HepG2 (cell line): ENCODE measurements around the gene IFNAR2. TPM values are rescaled to one million over a fixed set of nuclear protein-coding genes. Genes with fewer than 3 reads are reported as not detected.

Experiments used
- ARNT ChIP-seq: fragments of 450-650 bp; IDR thresholded peaks from 2 replicates; pipeline ENCODE4 v1.6.1; 2017
- CREBL2 ChIP-seq: sonication (generic); formaldehyde crosslinking; IDR thresholded peaks from 2 replicates; pipeline ENCODE4 v1.8.1; 2023; ENCODE audit warnings: missing genetic modification reagents, mild to moderate bottlenecking, borderline replicate concordance
- FOXK2 ChIP-seq: fragments of 450-650 bp; IDR thresholded peaks from 2 replicates; pipeline ENCODE4 v1.6.1; 2016
- GMEB1 ChIP-seq: sonication (generic); formaldehyde crosslinking; IDR thresholded peaks from 2 replicates; pipeline ENCODE4 v1.5.1; 2020; ENCODE audit warnings: missing genetic modification reagents, mild to moderate bottlenecking, borderline replicate concordance
- IKZF4 ChIP-seq: sonication (generic); formaldehyde crosslinking; IDR thresholded peaks from 2 replicates; pipeline ENCODE4 v1.5.1; 2020; ENCODE audit warnings: borderline replicate concordance, mild to moderate bottlenecking, low read depth, missing genetic modification reagents; ENCODE audit errors: not compliant biosample characterization
- KDM5B ChIP-seq: sonication (generic); formaldehyde crosslinking; IDR thresholded peaks from 2 replicates; pipeline ENCODE4 v1.4.0; 2020; ENCODE audit warnings: missing genetic modification reagents, mild to moderate bottlenecking, borderline replicate concordance
- KLF6 ChIP-seq: IDR thresholded peaks from 2 replicates; pipeline ENCODE4 v1.8.0; 2016; ENCODE audit warnings: missing biosample characterization, missing genetic modification reagents
- LRRFIP1 ChIP-seq: sonication (generic); formaldehyde crosslinking; conservative IDR thresholded peaks from 2 replicates; pipeline ENCODE4 v1.4.0; 2020; ENCODE audit warnings: missing genetic modification reagents
- PHF5A ChIP-seq: IDR thresholded peaks from one replicate; pipeline ENCODE4 v1.6.1; 2018; ENCODE audit warnings: low read depth, missing genetic modification reagents; ENCODE audit not compliant: unreplicated experiment
- SMAD1 ChIP-seq: sonication (generic); formaldehyde crosslinking; IDR thresholded peaks from 2 replicates; pipeline ENCODE4 v1.4.0; 2020; ENCODE audit warnings: missing genetic modification reagents, low read depth, mild to moderate bottlenecking, borderline replicate concordance
- SOX6 ChIP-seq, 2 experiments: fragments of 450-650 bp in 1 of 2; sonication (generic) in 1 of 2; formaldehyde crosslinking in 1 of 2; IDR thresholded peaks; 2 replicates each; pipeline versions ENCODE4 v1.4.0 to v1.6.1; 2017 to 2020; ENCODE audit warnings: antibody characterized with exemption in 1 of 2, mild to moderate bottlenecking in 1 of 2, missing genetic modification reagents in 1 of 2
- SP4 ChIP-seq: sonication (generic); formaldehyde crosslinking; IDR thresholded peaks from 2 replicates; pipeline ENCODE4 v1.8.1; 2023; ENCODE audit warnings: mild to moderate bottlenecking, missing genetic modification reagents
- ZFP36L2 ChIP-seq: sonication (generic); formaldehyde crosslinking; IDR thresholded peaks from 2 replicates; pipeline ENCODE4 v1.4.0; 2020; ENCODE audit warnings: missing genetic modification reagents
- ZNF17 ChIP-seq: sonication (generic); formaldehyde crosslinking; IDR thresholded peaks from 2 replicates; pipeline ENCODE4 v1.5.0; 2020; ENCODE audit warnings: mild to moderate bottlenecking, missing genetic modification reagents
- ZNF275 ChIP-seq: sonication (generic); formaldehyde crosslinking; IDR thresholded peaks from 2 replicates; pipeline ENCODE4 v1.8.0; 2022; ENCODE audit warnings: missing genetic modification reagents, mild to moderate bottlenecking, inconsistent platforms, borderline replicate concordance
- ZNF652 ChIP-seq: IDR thresholded peaks from 2 replicates; pipeline ENCODE4 v1.6.1; 2016; ENCODE audit warnings: low read depth, borderline replicate concordance
- ZNF687 ChIP-seq: sonication (generic); formaldehyde crosslinking; IDR thresholded peaks from 2 replicates; pipeline ENCODE4 v1.5.1; 2020; ENCODE audit warnings: mild to moderate bottlenecking, missing genetic modification reagents, moderate library complexity
- ZNF75D ChIP-seq: sonication (generic); formaldehyde crosslinking; IDR thresholded peaks from 2 replicates; pipeline ENCODE4 v1.8.1; 2023; ENCODE audit warnings: missing genetic modification reagents, mild to moderate bottlenecking, borderline replicate concordance
- ZSCAN30 ChIP-seq: sonication (generic); formaldehyde crosslinking; IDR thresholded peaks from 2 replicates; pipeline ENCODE4 v1.5.0; 2020; ENCODE audit warnings: mild to moderate bottlenecking, missing genetic modification reagents
- polyA plus RNA-seq, 8 experiments: library from polyadenylated mRNA; depleted of rRNA in 3 of 8; stranded (reverse) in 7 of 8; unstranded in 1 of 8; fragments of >200 nt; fragmentation: Illumina TruSeq in 4 of 8; extraction: Trizol in 4 of 8; gene quantifications; 2 replicates each; pipeline versions ENCODE4 v1.2.1 to v1.2.3, GENCODE V29; 2011 to 2016; ENCODE audit warnings: low read depth in 4 of 8, missing spikeins in 1 of 8, mixed read lengths in 1 of 8; ENCODE audit not compliant: insufficient read depth in 1 of 8
- total RNA-seq, 5 experiments: library from RNA; depleted of rRNA; stranded (reverse); fragments of >200 nt; fragmentation: Illumina TruSeq; extraction: Trizol; gene quantifications; 2 replicates each; pipeline ENCODE4 v1.2.3, GENCODE V29; 2016; ENCODE audit warnings: low read depth in 1 of 5

The IFNAR2 gene
- total and polyA plus RNA-seq, 2 of the 13 experiments (the other 11 are each of a cell fraction or from before 2014, with no cell fraction given), result 5.1 to 24.1 TPM

GRCh38 chr21:33266050-33266788, 36.5 kb downstream of the IFNAR2 start, which contains the start of gene IL10RB (continued):
- TF ChIP-seq GMEB1, result no peak
- no peak for TF ChIP-seq SMAD1
- TF ChIP-seq CREBL2 (CRISPR knock-in tag), result no peak
- TF ChIP-seq ZNF275, result no peak
- TF ChIP-seq IKZF4 (CRISPR knock-in tag), result no peak
- peak; percentile 18; the same call in 1 of the 2 replicates for TF ChIP-seq SP4 (CRISPR knock-in tag)
- 0 out of 2 replicates have a peak, but pooled peaks have one; percentile 41 for TF ChIP-seq KLF6 (CRISPR knock-in tag)
- no peak for TF ChIP-seq PHF5A (CRISPR knock-in tag)
- no peak for TF ChIP-seq SOX6 (IDR thresholded peaks at IDR 0.05)
- no peak for TF ChIP-seq SOX6 (CRISPR knock-in tag; IDR thresholded peaks at IDR 0.05)
- no peak for TF ChIP-seq ZNF652 (CRISPR knock-in tag)
- no peak for TF ChIP-seq LRRFIP1 (CRISPR knock-in tag)
- no peak for TF ChIP-seq FOXK2
- TF ChIP-seq ZNF17 (CRISPR knock-in tag), result no peak
- TF ChIP-seq ARNT, result no peak
- peak; percentile 79 for TF ChIP-seq ZNF687
- peak; percentile 54; the same call in 1 of the 2 replicates for TF ChIP-seq KDM5B
- TF ChIP-seq ZNF75D (CRISPR knock-in tag), result no peak
- TF ChIP-seq ZSCAN30 (CRISPR knock-in tag), result no peak
- no peak for TF ChIP-seq ZFP36L2 (CRISPR knock-in tag)
